ENCODE results near the gene TEAD4. TPM values are rescaled to one million over a fixed set of nuclear protein-coding genes. Genes with fewer than 3 reads are reported as not detected.
A peak's percentile ranks its signal among the peaks of the same experiment; 100 is the strongest.

The TEAD4 gene
- polyA plus RNA-seq, 3 donors from 2014 or later, result not detected

DNA sequence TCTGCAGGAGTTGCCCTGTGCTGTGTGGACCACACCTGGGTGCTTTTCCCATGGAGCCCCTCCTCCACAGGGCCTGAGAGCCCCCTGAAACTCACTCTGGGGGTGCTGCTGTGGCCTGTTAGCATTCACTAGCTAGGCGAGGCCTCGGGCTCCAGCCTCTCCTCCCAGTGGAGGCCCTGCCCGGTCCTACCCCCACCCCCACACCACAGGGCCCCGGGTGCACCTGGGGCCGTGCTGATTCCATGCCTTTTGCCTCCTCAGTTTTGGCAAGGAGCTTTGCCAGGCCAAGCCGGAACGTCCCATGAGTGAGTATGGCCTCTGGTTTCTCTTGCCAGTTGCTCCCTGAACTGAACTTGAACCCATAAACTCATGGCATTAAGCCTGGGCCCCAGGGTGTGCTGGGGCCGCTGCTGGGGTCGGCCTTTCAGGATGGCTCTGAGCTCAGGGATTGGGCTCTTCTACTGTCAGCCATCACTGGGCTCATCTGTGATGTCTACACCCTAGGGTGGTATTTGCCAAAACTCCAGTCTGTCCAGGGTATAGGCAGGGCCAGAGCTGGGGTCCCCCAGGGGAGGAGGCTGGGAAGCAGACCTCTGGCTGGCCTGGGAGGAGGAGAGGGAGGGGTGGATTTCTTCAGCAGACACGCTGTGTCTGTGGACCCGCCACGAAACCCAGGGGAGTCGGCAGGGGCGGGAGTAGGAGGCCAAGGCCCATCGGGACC lies 59.2 kb downstream of the TEAD4 start:
- Mint-ChIP-seq H3K27me3 (ENCODE audit: low read depth in 3 of 3) (peaks cover 1 to 4% (median 4%) of the 10 kb centered on the region in 3 donors), H3K4me1 (no peaks in the 10 kb centered on the region), H3K4me3 (no peak overlapping the region), H3K36me3 (no peaks in the 10 kb centered on the region), H3K9me3 (no peaks in the 10 kb centered on the region), H3K27ac (no peak overlapping the region)
- DNase-seq, result no peak

DNA sequence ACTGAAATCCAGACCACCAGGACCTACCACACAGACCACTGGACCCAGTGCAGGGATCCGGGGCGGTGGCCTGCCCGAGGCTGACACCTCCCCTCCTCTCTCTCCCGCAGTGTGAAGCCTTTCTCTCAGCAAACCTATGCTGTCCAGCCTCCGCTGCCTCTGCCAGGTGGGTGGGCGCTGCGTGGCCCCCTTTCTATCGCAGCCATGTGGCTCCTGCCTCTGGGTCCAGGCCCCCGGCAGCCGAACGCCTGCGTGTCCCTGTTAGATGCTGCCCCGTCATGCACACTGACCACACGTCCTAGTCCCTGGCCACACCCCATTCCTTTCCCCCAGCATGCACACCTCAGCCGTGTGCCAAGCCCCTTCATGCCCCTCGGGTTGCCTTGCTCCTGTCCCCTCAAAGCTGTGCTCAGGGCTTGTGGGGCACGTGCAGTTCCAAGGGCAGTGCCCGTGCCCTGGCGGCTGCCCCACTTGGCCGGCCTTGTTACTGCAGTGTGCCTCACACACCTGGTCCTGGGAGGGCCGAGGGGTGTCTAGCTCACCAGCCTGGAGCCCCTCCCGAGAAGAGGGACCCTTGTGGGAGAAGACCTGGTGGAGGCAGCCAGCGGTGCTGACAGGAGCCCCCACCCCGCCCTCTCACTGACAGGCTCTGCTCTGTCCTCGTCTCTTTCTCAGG lies 59.9 kb downstream of the TEAD4 start:
- DNase-seq, result no peak
- Mint-ChIP-seq H3K4me1 (no peaks in the 10 kb centered on the region), H3K27me3 (ENCODE audit: low read depth in 3 of 3) (peaks cover 1 to 4% (median 4%) of the 10 kb centered on the region in 3 donors), H3K4me3 (no peak overlapping the region), H3K9me3 (no peaks in the 10 kb centered on the region), H3K27ac (peak overlapping the region in 1 of 6 donors; percentile 50), H3K36me3 (no peaks in the 10 kb centered on the region)

DNA sequence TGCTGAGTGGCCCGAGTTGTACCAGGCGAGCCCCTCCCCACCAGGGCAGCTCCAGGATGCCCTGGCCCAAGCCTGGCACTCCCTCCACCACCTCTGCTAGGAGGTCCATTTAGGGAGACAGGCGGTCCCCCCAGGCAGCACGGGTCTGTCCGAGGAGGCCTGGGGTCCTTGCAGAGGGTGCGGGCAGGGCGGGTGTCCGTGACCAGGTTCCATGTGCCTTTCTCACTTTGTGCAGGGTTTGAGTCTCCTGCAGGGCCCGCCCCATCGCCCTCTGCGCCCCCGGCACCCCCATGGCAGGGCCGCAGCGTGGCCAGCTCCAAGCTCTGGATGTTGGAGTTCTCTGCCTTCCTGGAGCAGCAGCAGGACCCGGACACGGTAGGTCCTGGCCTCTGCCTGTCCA lies 61.2 kb downstream of the TEAD4 start:
- Mint-ChIP-seq H3K4me1 (no peaks in the 10 kb centered on the region), H3K36me3 (no peaks in the 10 kb centered on the region), H3K4me3 (no peak overlapping the region), H3K27me3 (ENCODE audit: low read depth in 3 of 3) (peaks cover 1 to 4% (median 4%) of the 10 kb centered on the region in 3 donors), H3K27ac (no peak overlapping the region), H3K9me3 (no peaks in the 10 kb centered on the region)
- no peak for DNase-seq

DNA sequence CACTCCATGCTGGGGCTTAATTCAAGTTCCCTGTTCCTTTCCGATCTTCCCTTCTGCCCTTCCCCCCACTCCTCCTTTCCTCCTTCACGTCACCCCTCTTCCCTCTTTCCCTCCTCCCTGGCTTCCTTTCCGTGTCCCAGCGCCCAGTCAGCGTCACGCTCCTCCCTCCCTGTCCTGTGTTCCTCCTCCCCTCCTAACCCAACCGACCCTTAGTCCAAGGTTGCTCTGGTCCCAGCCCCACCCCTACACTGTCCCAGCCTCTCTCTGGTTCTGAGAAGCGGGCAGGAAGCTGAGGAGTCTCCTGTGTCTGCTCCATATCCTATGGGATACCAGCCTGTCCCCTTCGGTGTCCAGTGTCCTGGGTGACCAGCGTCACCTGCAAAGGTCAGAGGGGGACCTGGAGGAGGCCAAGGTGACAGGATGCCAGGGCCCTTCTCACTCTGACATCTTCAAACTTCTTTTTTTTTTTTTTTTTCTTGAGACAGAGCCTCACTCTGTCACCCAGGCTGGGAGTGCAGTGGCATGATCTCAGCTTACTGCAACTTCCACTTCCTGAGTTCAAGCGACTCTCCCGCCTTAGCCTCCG lies 61.7 kb downstream of the TEAD4 start:
- no peaks in the 10 kb centered on the region for H3K9me3 Mint-ChIP-seq
- H3K27me3 Mint-ChIP-seq (ENCODE audit: low read depth in 3 of 3), result peaks cover 1 to 4% (median 4%) of the 10 kb centered on the region in 3 donors
- no peak overlapping the region for H3K27ac Mint-ChIP-seq
- H3K36me3 Mint-ChIP-seq, result no peaks in the 10 kb centered on the region
- no peaks in the 10 kb centered on the region for H3K4me1 Mint-ChIP-seq
- no peak for DNase-seq
- H3K4me3 Mint-ChIP-seq, result no peak overlapping the region

DNA sequence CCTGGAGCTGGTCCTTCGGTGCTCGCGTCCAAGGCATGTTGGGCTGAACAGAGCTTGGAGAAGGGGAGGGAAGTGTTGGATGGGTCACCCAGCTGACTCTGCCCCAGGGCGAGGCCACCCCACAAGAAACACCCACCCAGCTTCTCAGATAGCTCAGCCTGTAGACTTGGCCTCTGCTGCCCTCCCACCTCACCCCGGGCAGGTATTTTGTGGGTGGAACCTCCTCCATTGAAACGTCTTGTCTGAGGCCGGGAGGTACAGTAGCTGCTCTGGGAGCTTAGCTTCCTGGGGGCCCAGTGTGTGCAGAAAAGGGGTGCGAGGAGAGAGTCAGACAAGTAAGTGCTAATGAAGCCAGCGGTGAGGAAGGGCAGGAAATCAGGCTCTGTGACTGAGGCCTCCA lies 63.2 kb downstream of the TEAD4 start:
- H3K27me3 Mint-ChIP-seq (ENCODE audit: low read depth in 3 of 3), result peaks cover 0 to 4% (median 0%) of the 10 kb centered on the region in 3 donors
- H3K4me3 Mint-ChIP-seq, result no peak overlapping the region
- H3K4me1 Mint-ChIP-seq, result no peaks in the 10 kb centered on the region
- H3K9me3 Mint-ChIP-seq, result no peaks in the 10 kb centered on the region
- no peaks in the 10 kb centered on the region for H3K36me3 Mint-ChIP-seq
- DNase-seq, result no peak
- no peak overlapping the region for H3K27ac Mint-ChIP-seq

DNA sequence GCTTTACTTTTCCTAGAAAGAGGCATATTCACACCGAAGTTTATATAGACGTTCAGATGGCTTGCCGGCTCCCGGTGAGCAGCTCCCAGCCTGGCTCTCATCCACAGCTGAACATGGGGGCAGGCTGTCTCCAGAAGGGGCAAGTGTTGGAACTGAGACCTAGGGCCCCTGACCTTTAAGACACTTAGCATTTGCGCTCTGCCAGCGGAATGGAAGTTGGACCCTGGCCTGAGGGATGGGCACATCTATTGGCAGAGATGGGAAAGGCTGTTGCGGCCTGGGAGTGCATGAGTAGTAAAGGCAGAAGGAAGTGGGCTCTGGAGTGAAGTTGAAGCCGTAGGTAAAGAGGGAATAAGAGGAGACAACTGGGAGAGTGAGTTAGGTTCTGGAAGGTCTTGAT lies 63.8 kb downstream of the TEAD4 start:
- no peak overlapping the region for H3K27ac Mint-ChIP-seq
- no peak for DNase-seq
- no peaks in the 10 kb centered on the region for H3K9me3 Mint-ChIP-seq
- H3K4me3 Mint-ChIP-seq, result no peak overlapping the region
- no peaks in the 10 kb centered on the region for H3K36me3 Mint-ChIP-seq
- H3K27me3 Mint-ChIP-seq (ENCODE audit: low read depth in 3 of 3), result peaks cover 0 to 4% (median 0%) of the 10 kb centered on the region in 3 donors
- no peaks in the 10 kb centered on the region for H3K4me1 Mint-ChIP-seq

DNA sequence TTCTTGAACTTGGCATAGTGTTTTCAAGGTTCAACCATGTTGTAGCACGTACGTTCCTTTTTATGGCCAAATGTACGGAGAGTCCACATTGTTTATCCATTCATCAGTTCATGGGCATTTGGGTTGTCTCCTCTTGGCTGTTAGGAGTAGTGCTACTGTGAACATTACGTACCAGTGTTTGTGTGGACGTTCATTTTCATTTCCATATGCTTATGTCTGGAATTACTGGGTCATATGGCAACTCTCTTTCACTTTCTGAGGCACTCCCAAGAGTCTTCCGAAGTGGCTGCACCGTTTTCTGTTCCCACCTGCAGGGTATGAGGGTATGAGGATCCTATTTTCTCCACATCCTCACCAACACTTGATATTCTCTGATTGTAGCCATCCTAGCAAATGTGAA lies 68.9 kb downstream of the TEAD4 start:
- DNase-seq, result no peak
- Mint-ChIP-seq H3K27ac (no peak overlapping the region), H3K36me3 (no peaks in the 10 kb centered on the region), H3K4me3 (no peak overlapping the region), H3K27me3 (ENCODE audit: low read depth in 3 of 3) (no peaks in the 10 kb centered on the region), H3K9me3 (no peaks in the 10 kb centered on the region), H3K4me1 (no peaks in the 10 kb centered on the region)

DNA sequence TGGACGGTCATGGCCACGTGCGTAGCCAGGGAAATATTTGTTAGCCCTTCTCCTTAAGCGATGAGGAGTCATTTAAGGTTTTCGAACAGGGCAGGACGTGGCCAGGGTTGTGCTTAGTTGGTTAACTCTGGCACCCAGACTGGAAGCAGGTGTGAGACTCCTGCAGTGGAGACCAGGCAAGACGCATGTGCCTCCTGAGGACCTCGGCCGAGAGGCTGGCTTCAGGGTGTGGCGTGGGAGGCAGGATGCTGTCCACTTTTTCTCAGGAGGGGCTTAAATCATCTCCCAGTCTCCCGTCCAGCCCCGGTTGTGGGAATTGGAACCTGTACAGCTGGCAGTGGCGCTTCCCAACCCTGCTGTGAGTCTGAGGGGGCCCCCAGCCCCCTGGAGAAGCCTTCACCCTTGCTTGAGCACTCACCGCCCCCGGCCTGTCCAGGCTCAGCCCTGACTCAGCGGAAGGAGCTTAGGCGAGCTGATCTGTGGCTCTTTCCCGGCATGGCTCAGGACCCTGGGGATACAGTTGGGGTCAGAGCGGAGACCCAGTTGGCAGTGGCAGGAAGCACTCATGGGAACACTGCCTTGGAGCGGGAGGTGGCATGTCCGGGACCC lies 71.7 kb downstream of the TEAD4 start:
- no peak overlapping the region for H3K27ac Mint-ChIP-seq
- no peaks in the 10 kb centered on the region for H3K9me3 Mint-ChIP-seq
- no peak for DNase-seq

DNA sequence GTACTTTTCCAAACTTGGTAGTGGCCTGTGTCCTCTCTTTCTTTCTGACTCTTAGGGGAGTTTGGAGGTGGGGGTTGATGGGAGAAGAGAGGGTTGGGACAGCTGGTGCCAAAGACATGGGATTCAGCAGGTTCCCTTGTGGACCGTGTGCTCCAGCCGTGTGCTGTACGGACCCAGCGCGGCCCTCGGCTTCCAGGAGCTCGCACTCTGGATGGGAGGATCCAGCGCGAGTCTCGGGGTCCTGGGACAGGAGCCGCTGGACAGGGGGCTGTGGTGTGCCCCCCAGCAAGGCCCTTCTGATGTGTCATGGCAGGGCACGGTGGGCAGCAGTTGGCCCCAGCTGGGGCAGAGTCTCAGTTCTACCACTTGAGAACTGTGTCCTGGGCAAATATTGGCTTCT lies 73.0 kb downstream of the TEAD4 start:
- Mint-ChIP-seq H3K27ac (no peak overlapping the region), H3K9me3 (no peaks in the 10 kb centered on the region), H3K4me3 (no peak overlapping the region), H3K27me3 (ENCODE audit: low read depth in 3 of 3) (peaks cover 0 to 2% (median 2%) of the 10 kb centered on the region in 3 donors), H3K4me1 (no peaks in the 10 kb centered on the region), H3K36me3 (no peaks in the 10 kb centered on the region)
- DNase-seq, result no peak

More for the DNA sequence above, 71.7 kb downstream of the TEAD4 start:
- Mint-ChIP-seq H3K27me3 (ENCODE audit: low read depth in 3 of 3) (peaks cover 0 to 2% (median 2%) of the 10 kb centered on the region in 3 donors), H3K4me1 (no peaks in the 10 kb centered on the region), H3K4me3 (no peak overlapping the region), H3K36me3 (no peaks in the 10 kb centered on the region)

DNA sequence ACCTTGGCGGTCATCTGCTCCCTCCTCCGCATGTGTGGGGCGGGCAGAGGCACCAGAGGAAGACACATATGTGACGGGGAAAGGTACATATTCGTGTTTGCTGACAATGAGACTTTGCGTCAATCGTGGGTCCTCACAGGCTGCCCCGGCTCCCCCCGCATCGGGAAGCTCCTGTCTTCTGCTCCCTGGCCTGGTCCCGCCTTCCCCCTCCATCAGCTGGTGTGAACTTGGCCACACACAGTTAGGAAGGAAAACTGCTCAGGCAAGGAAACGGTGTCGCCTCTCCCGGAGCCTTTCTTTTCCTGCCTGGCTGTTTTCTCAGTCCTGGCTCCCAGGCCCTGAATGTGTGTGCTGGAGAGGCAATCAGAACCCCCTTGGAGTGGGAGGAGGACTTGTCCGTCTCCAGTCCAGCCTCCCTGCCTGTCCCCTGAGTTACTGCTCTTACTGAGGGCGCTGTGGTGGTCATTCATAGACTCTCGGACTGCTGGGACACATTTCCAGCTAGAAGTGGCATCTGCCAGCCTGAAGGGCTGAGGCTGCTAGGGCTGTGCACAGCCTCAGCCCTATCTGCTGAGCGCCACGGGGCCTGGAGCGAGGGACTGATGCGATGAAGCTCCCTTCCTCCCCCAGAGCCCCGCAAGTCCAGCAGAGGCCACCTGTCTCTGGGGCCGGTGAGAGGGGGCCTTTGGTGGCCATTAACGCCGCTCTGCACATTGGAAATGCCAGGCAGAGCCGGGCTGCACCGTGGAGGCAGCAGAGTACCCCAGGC lies 73.8 kb downstream of the TEAD4 start:
- H3K27ac Mint-ChIP-seq, result no peak overlapping the region
- no peaks in the 10 kb centered on the region for H3K4me1 Mint-ChIP-seq
- H3K36me3 Mint-ChIP-seq, result no peaks in the 10 kb centered on the region
- no peak overlapping the region for H3K4me3 Mint-ChIP-seq
- peaks cover 0 to 2% (median 2%) of the 10 kb centered on the region in 3 donors for H3K27me3 Mint-ChIP-seq (ENCODE audit: low read depth in 3 of 3)
- DNase-seq, result no peak
- no peaks in the 10 kb centered on the region for H3K9me3 Mint-ChIP-seq

DNA sequence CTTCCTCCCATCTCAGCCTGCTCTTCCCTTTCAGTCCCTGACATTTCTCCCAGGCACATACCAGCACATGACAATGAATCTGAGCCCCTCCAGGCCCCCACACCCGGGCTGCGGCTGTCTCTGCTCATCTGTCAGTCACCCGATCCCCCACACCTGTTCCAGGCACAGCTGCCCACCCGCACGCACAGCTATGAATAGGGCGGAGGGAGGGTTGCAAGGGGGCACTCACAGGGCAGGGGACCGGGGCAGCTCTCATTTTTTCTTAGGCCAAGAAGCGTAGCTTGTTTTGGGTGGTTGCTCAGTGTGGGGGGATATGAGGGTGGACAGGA lies 74.3 kb downstream of the TEAD4 start:
- Mint-ChIP-seq H3K27ac (no peak overlapping the region), H3K4me3 (no peak overlapping the region), H3K36me3 (no peaks in the 10 kb centered on the region), H3K4me1 (no peaks in the 10 kb centered on the region), H3K9me3 (no peaks in the 10 kb centered on the region), H3K27me3 (ENCODE audit: low read depth in 3 of 3) (peaks cover 0 to 2% (median 2%) of the 10 kb centered on the region in 3 donors)
- DNase-seq, result no peak

DNA sequence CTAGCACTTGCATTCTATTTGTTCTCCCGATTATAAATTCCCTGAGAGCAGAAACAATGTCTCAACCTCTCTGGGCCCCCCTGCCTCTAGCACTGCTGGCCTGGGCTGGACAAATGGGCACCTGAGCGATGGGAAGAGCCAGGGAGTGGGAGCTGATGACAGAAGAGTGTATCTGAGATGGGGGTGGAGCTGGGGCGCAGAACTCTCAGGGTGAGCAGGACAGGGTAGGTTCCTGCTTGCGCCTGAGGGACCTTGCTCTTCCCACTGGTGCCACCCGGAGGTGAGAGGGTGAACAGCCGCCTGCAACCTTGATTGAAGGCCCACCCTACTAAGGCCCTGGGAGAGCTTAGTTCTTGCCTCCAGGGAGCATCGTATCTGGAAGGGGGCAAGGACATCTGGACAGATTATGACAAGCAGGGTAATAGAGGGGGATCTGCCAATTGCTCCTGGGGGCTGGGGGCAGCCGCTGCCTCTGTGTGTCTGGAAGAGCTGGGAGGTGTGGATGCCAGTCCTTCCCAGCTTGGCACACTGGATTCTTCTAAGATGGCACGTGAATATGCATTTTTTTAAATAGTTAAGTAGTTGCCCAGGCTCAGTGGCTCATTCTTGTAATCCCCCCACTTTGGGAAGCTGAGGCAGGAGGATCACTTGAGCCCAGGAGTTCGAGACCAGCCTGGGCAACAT lies 75.0 kb downstream of the TEAD4 start:
- DNase-seq, result no peak
- Mint-ChIP-seq H3K27me3 (ENCODE audit: low read depth in 3 of 3) (peaks cover 0 to 2% (median 2%) of the 10 kb centered on the region in 3 donors), H3K4me3 (no peak overlapping the region), H3K27ac (no peak overlapping the region), H3K9me3 (no peaks in the 10 kb centered on the region), H3K4me1 (no peaks in the 10 kb centered on the region), H3K36me3 (no peaks in the 10 kb centered on the region)

DNA sequence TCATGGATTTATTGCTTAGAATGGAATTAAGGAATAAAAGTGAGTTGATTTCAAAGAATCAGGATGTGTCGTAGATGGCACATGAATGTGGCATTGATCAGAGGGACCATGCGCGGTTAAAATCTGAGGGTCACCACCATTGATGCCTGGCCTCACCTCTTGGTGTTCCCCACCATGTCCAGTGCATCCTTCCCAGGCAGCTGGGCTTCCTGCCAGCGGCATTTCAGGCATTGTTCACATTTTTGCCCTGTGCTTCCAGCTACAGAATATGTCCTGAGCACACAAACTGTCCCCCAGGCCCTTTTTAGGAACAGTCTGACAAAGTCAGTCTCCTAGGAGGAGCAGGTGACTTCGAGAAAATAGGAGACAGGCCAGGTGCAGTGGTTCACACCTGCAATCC lies 76.0 kb downstream of the TEAD4 start:
- no peak for DNase-seq
- Mint-ChIP-seq H3K4me3 (no peak overlapping the region), H3K4me1 (no peaks in the 10 kb centered on the region), H3K9me3 (no peaks in the 10 kb centered on the region), H3K36me3 (no peaks in the 10 kb centered on the region), H3K27ac (no peak overlapping the region), H3K27me3 (ENCODE audit: low read depth in 3 of 3) (peaks cover 0 to 2% (median 2%) of the 10 kb centered on the region in 3 donors)

All from immature natural killer cell (primary cell).